HG02970 (cell line): ENCODE results near the gene SDHAF2.
"Not testable (repeated sequence)": the region's sequence is repeated elsewhere in the genome, so short reads cannot be mapped to it uniquely, and the experiment has no call there.

Source experiments
- ATAC-seq: cut with Tn5 transposase; IDR thresholded peaks from one replicate; pipeline ENCODE4 v1.9.1; 2021; ENCODE audit warnings: mild to moderate bottlenecking, moderate library complexity, moderate number of reproducible peaks; ENCODE audit not compliant: unreplicated experiment, low FRiP score

The SDHAF2 gene

DNA sequence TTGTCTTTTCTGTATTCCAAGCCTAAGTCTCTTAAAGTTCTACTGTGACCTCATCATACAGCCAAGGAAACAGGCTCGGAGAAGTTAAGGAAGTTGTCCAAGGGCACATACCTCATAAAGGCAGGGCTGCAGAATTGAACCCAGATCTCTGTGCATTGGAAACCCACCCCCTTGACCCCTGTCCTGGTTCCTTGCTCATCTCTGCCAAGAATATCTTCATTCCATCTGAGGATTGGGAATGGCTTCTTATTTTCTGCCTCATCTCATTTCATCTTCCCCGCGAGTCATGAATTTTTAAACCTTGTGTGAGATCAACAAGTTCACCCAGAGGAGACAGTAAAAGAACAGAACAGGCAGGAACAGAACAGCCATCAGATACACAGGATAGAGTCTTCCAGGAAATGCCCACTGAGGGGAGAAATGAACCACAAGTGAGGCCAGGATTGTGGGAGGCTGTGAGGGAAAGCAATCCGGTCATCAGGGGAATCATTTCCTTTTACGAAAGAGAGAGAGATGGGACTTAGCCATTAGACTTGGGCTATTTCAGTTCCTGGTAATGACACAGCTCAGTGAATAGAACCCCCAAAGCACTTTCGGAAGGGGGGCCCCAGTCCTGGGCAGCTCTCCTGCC lies 44.2 kb downstream of the SDHAF2 start:
- ATAC-seq: no peak

DNA sequence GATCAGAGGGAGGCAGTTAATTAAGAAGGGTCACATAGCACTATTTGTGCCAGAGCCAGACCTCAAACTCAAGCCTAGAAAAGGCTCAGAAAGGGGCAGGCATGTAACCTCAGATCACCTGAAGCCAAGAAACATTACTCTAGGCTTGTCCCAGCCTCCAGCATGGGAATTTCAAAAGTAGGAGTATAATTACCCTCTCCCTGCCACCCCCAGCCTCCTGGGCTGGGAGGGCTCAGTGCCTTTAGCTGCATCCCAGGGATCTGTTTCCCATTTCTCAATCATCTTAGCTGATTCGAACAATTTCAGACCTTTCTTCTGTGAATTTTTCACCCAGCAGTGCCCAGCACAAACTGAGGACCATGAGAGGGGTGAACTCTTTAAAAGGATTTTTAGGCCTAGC lies 45.5 kb downstream of the SDHAF2 start:
- no peak for ATAC-seq

DNA sequence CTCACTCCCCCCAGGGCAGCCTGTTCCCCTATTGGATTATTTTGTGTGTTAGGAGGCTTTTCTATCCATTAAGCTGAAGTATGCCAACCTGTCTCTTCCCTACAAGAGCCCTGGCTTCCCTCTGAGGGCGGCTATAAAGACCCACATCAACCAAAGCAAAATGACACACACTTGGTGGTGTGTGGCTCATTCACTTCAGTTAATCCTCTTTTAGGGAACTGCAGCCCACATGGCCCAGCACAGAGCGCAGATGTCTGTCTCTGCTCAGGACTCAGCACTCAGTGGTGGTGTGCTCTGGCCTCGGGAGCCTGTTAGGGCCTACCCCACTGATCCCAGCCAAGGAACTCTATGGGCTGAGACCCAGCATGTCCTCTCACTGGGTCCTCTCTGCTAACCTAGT lies 46.4 kb downstream of the SDHAF2 start:
- no peak for ATAC-seq

DNA sequence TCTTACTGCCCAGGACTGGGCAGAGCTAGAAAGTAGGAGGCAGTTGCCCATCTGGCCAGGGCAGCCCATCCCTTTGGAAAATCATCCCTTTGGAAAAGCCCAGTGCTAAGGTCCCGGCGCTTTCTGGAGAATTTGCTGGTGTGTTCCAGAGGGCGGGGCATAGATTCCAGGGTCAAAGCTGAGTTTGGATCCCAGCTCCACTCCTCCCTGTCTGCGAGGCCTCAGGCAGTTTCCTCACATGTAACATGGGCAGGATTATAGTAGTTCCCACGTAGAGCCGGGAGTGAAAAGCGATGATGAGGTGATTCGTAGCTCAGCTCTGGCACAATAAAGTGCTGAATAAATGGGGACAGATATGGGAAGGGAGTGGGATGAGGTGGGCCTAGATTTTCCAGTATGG lies 47.2 kb downstream of the SDHAF2 start:
- ATAC-seq: no peak

DNA sequence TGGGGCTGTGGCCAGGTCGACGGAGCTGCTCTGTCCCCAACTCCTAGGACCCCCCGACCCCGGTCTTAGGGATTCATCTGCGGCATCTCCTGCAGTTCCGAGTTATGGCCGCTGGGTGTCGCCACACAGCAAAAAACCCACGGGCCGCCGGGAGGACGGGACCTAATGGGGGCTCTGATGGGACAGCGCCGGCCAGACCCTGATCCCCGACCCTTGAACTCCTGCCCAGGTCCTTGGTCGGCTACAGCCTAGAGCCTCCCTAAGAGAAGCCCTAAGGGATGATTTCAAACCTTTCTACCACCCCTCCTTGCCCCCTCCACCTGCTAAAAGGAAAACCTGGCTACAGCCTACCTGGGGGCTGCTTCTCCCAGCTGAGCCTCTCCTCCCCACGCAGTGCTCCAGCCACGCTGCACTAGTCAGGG lies 47.8 kb downstream of the SDHAF2 start:
- ATAC-seq: no peak

DNA sequence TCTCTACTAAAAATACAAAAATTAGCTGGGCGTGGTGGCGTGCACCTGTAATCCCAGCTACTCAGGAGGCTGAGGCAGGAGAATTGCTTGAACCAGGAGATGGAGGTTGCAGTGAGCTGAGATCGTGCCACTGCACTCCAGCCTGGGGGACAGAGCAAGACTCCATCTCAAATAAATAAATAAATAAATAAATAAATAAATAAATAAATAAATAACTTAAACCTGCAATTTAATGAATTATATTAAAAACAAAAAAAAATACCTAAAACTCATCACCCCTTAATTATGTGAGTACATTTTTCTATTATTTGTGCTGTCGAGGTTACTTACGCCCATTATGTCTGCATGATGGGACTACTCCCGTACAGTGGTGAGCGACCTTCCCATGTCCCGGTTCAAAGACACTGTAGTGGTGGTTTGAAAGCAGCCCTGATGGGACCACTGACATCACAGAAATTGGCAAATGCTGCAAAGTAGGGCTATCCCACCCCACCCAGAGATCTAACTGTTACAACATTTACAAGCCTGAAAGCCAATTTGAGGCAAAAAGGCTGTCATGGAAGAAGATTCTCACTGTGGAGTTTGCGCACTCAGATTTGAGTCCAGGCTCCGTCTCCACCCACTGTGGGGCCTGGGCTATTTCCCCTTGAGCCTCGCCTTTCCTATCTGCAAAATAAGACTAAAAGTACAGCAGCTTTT lies 49.6 kb downstream of the SDHAF2 start:
- not testable (repeated sequence) for ATAC-seq

GRCh38 chr11:61480261-61480993 lies 50.5 kb downstream of the SDHAF2 start:
- no peak for ATAC-seq

DNA sequence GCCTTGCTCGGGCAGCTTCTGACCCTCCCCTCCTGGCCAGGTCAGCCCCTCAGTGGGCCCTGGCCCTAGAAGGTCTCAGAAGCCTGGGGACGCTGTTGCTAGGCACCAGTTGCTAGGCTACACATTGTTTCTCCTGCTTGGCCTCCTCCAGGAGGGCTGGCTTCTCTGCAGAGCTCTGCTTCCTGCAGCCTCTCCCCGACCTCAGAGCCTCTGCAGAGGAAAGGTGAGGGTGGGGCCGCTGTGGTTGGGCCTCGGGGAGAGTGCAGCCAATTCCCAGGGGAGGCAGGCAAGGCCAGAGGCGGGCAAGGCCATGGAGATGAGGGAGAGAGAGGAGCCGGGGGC lies 51.0 kb downstream of the SDHAF2 start:
- ATAC-seq: no peak

GRCh38 chr11:61481806-61482205 lies 51.9 kb downstream of the SDHAF2 start:
- ATAC-seq: no peak

DNA sequence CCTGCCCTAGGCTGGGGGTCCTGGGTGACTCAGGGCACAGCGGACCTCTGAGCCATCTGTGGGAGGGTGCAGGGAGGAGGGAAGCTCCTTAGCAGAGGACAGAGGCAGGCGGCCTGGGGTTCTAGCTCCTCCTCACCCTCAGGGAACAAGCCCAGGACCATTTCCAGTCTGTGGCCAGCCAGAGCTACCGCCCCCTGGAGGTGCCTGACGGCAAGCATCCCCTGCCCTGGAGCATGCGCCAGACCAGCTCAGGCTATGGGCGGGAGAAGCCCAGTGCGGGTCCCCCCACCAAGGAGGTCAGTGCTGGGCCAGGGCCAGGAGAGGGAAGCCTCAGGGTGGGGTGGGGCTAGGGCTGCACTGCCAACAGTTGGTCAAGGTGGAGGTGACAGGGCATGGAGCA lies 52.6 kb downstream of the SDHAF2 start:
- no peak for ATAC-seq

DNA sequence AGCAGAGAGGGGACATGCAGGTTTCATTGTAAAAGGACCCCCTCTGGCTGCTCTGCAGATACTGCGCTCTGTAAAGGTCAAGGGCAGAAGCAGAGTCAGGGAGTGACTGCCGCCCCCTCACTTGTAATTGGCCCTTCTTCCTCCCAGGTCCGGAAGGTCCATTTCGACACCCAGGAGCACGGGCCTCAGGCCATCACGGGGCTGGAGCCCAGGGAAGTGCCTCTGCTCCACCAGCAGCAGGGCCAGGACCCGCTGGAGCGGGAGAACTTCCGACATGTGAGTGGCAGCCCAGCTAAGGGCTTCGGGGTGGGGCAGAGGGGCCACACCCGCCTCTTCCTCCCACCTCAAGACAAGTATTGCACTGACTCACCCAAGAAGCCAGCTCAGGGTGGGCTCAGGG lies 54.6 kb downstream of the SDHAF2 start:
- ATAC-seq: no peak

GRCh38 chr11:61485080-61485479 lies 55.2 kb downstream of the SDHAF2 start:
- no peak for ATAC-seq

DNA sequence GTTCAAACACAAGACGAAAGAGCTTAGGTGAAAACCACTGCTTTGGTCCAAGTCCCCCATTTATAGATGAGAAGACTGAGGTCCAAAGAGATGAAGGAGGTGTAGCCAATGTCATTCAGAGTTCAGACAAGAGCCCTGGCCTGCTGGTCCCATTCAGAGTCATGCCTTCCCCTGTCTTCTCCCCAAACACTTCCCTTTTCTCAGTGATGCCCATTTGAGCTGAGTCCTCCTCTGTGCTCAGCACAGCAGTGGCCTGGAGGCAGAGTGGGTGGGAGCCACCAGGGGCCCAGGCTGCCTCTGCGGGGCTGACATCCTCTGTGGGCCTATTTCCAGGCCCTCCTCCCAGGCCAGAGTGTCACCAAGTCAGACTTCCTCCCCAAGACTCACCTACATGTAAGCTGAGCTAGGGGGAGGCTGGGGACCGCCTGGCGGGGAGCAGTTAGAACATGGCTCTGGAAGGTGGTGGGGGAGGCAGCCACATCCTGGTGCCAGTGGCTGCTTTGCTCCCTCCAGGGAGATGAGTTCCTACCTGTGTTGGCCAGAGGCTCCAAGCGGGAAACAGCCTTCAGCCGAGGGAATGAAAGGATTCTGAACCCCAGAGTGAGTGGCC lies 56.2 kb downstream of the SDHAF2 start:
- ATAC-seq: no peak

DNA sequence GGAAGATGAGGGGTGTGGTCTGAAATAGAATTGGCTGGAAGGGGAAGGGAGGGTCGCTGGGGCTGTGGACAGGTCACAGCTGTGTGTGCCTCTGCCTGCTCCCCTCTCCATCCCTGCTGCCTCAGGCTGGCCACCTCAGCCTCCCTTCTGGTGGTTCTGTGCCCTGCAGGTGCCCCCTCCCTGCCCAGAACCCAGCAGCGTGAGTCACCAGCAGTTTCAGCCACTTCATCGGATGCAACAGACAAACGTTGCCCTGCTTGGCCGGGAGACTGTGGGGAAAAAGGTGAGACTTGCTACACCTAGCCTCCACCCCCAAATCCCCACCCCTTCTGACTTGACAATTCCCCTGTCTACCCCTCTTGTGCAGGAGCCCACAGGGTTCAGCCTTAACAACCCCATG lies 56.9 kb downstream of the SDHAF2 start:
- ATAC-seq: no peak

DNA sequence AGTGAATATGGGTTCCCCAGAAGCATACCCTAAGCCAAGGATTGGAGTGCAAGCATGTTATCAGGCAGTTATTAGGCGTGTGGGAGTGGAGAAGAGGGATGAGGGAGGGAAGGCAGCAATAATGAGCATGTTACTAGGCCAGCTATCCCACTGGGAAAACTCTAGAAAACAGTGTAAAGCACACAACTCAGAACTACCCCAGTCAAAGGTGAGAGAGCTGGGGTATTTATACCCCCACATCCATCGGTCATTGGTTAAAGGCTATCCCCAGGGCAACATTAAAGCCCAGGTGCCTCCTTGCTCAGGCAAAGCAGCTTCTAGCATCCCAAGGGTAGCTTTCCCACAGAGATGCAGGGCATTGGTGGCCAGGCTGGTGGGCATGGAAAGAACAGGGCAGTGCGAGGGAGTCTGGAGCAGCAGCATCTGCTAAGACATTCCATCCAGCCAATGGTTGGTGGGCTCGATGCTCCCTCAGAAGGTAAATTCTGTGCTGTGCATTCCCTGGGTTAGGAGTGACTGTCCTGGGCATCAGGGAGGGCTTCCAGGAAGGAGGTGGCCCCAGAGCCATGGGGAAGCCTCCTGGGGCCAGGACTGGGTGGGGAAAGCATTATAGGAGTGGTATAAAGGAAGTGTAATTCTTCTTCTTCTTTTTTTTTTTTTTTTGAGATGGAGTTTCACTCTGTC lies 57.6 kb downstream of the SDHAF2 start:
- no peak for ATAC-seq

GRCh38 chr11:61488651-61489291 lies 58.8 kb downstream of the SDHAF2 start:
- ATAC-seq: no peak

- no peak for ATAC-seq
These were observed 60.2 kb downstream of the SDHAF2 start for GRCh38 chr11:61489833-61490721.

DNA sequence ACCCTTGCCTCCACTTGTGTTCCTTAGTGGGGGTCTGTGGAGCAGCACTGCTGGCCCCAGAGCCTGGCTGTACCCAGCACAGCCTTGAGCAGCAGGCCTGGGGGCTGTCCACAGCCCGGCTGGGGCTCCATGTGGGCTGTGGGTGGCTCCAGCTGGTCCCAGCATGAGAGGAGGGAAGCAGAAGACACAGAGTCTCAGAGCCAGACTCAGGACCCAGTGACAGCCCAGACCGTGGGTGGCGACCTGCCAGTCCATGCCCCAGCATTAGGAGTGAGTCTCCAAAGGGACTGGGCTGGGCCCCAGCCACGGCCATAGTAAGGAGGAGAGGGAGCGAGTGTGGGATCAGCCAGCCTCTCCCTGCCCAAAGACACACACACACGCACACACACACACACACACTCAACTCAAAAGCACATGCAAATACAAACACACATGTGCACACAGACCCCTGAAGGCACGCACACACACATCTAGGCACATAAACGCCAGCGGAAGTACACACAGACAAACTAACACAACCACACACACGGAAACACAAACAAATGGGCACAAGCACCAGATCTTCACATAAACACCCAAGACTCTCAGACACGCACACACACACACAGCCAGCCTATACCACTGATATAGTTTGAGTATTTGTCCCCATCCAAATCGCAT lies 61.9 kb downstream of the SDHAF2 start:
- no peak for ATAC-seq
